OCI-LY3 (cell line): ENCODE results near the gene DNMT3B.

Source experiments
- H2AFZ ChIP-seq: fragments of 200-600, 300-600 bp; shearing (Covaris generic); 2 replicates; pipeline ENCODE4 v1.6.0; 2014; ENCODE audit warnings: antibody characterized with exemption, low read depth, low read length
- H3K27ac ChIP-seq: fragments of 200-600, 300-600 bp; sonication (generic); 2 replicates; pipeline ENCODE4 v1.5.1; 2014; ENCODE audit warnings: mild to moderate bottlenecking, low read length, moderate library complexity, mixed read lengths
- H3K27me3 ChIP-seq: fragments of 200-600, 300-600 bp; sonication (generic); 2 replicates; pipeline ENCODE4 v1.6.1; 2014; ENCODE audit warnings: low read depth, low read length, mixed read lengths
- H3K36me3 ChIP-seq: fragments of 200-600, 300-600 bp; sonication (generic); replicated peaks from 2 replicates; pipeline ENCODE3; 2014; ENCODE audit warnings: low read depth, low read length, mixed read lengths
- H3K4me1 ChIP-seq: fragments of 300-600, 200-600 bp; sonication (generic); 2 replicates; pipeline ENCODE4 v1.6.1; 2014; ENCODE audit warnings: low read length, mixed read lengths
- H3K4me2 ChIP-seq: fragments of 200-600, 300-600 bp; sonication (generic); 2 replicates; pipeline ENCODE4 v1.6.1; 2014; ENCODE audit warnings: low read length, mixed read lengths
- H3K4me3 ChIP-seq: fragments of 300-600, 200-600 bp; sonication (generic); 2 replicates; pipeline ENCODE4 v1.5.1; 2014; ENCODE audit warnings: antibody characterized with exemption, mild to moderate bottlenecking, low read length, moderate library complexity
- H3K79me2 ChIP-seq: fragments of 300-600, 200-600 bp; shearing (Covaris generic); 2 replicates; pipeline ENCODE4 v1.6.1; 2014; ENCODE audit warnings: mild to moderate bottlenecking, low read length, mixed read lengths
- H3K9ac ChIP-seq: fragments of 300-600, 200-600 bp; shearing (Covaris generic); 2 replicates; pipeline ENCODE4 v1.6.0; 2014; ENCODE audit warnings: mild to moderate bottlenecking, low read length, moderate library complexity
- H3K9me3 ChIP-seq: fragments of 200-600, 300-600 bp; shearing (Covaris generic); 2 replicates; pipeline ENCODE4 v1.6.1; 2014; ENCODE audit warnings: low read length, mixed read lengths; ENCODE audit not compliant: insufficient read depth
- H4K20me1 ChIP-seq: fragments of 200-600, 300-600 bp; sonication (generic); 2 replicates; pipeline ENCODE4 v1.6.1; 2016; ENCODE audit warnings: low read length, mixed read lengths; ENCODE audit not compliant: insufficient read depth
- CTCF ChIP-seq: fragments of 200-600, 300-600 bp; sonication (generic); IDR thresholded peaks from 2 replicates; pipeline ENCODE4 v1.5.1; 2014; ENCODE audit warnings: antibody characterized with exemption, low read length, low read depth
- EZH2phosphoT487 ChIP-seq: fragments of 200-600 bp; shearing (Covaris generic); IDR thresholded peaks from 2 replicates; pipeline ENCODE4 v1.6.1; 2018; ENCODE audit warnings: antibody characterized with exemption, mixed run types, low read depth

Gene DNMT3B

GRCh38 chr20:32742322-32743236 is 19.6 kb upstream of the DNMT3B start:
- Histone ChIP-seq H3K36me3 (no peaks in the 10 kb centered on the region), H3K27ac (peak overlapping the region; percentile 37), H3K4me1 (peaks cover 31% of the 10 kb centered on the region), H3K9ac (peak overlapping the region; percentile 92), H4K20me1 (no peaks in the 10 kb centered on the region), H3K4me2 (peak overlapping the region; percentile 81), H3K9me3 (no peaks in the 10 kb centered on the region), H3K79me2 (peaks cover 12% of the 10 kb centered on the region; the same call in 1 of the 2 replicates), H3K4me3 (peak overlapping the region; percentile 79), H2AFZ (peak overlapping the region; percentile 48; the same call in 1 of the 2 replicates), H3K27me3 (no peaks in the 10 kb centered on the region)
- no peak for TF ChIP-seq CTCF
- TF ChIP-seq EZH2phosphoT487, result no peak

- Histone ChIP-seq H2AFZ (peak within 1 kb of the TSS; percentile 64; the same call in 1 of the 2 replicates), H3K4me1 (peaks cover 31% of the 10 kb centered on the region), H3K4me3 (peak within 1 kb of the TSS; percentile 79), H3K9me3 (no peaks in the 10 kb centered on the region), H4K20me1 (no peaks in the 10 kb centered on the region), H3K27ac (peak within 1 kb of the TSS; percentile 64), H3K79me2 (peaks cover 12% of the 10 kb centered on the region; the same call in 1 of the 2 replicates), H3K4me2 (peak within 1 kb of the TSS; percentile 81), H3K9ac (peak within 1 kb of the TSS; percentile 92), H3K27me3 (no peaks in the 10 kb centered on the region), H3K36me3 (no peaks in the 10 kb centered on the region)
- TF ChIP-seq EZH2phosphoT487, result no peak
- no peak for TF ChIP-seq CTCF
Measured at GRCh38 chr20:32743237-32744112, 18.7 kb upstream of the DNMT3B start, which contains the start of gene COMMD7. Gene COMMD7 (minus strand): TSS chr20:32743467. CDS start chr20:32743391, 76 bp downstream.

- H4K20me1 ChIP-seq, result no peaks in the 10 kb centered on the region
- H3K9ac ChIP-seq, result no peak overlapping the region
Measured at GRCh38 chr20:32749914-32750637, 12.1 kb upstream of the DNMT3B start.

More at GRCh38 chr20:32749914-32750637, 12.1 kb upstream of the DNMT3B start:
- Histone ChIP-seq H3K27ac (no peak overlapping the region), H3K27me3 (no peaks in the 10 kb centered on the region), H3K36me3 (no peaks in the 10 kb centered on the region), H3K4me3 (no peak overlapping the region), H3K79me2 (no peaks in the 10 kb centered on the region), H3K9me3 (no peaks in the 10 kb centered on the region), H3K4me1 (peaks cover 13% of the 10 kb centered on the region), H3K4me2 (no peak overlapping the region), H2AFZ (peak overlapping the region; percentile 28; the same call in 1 of the 2 replicates)
- TF ChIP-seq CTCF, result no peak
- no peak for TF ChIP-seq EZH2phosphoT487
